GM13977 (cell line): ENCODE data around the gene FOXO1.

Experiments used
- DNase-seq: peaks from one replicate; pipeline ENCODE4 v3.0.0; 2012; ENCODE audit warnings: low spot score
- in situ Hi-C: fragments of 300-500 bp; cut with MboI; formaldehyde crosslinking; loops from one replicate; pipeline ENCODE4 v1.12.0; 2022; ENCODE audit warnings: low sequenced_read_pairs, low pct_unique_long_range_greater_than_20kb, mixed read lengths, inconsistent platforms; ENCODE audit not compliant: unreplicated experiment
- TF ChIP-seq, protein P1 (sequence below): IDR thresholded peaks from 2 replicates; pipeline ENCODE4 v1.5.1; 2012; ENCODE audit warnings: mild to moderate bottlenecking, control low read depth; ENCODE audit not compliant: insufficient read depth; ENCODE audit errors: extremely low read depth, missing control alignments

Gene FOXO1

DNA sequence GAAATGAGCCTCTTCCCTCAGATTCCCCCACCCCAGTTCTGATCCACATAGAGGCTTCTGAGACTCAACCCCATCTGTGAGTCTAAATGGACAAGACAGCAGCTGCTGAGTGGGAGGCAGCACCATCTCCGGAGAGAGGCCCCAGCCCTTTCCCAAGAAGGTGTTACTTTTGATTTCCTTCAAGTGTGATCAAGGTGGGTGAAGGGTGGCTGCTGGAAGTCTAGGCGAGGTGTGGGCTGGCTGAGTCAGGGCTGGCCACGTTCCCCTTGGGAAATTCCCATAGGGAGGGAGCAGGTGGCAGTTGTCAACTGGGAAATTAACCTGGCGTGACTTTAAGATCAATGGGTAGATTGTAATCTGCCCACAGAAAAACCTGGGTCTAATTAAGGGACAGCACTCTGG lies 148.0 kb downstream of the FOXO1 start:
- in situ Hi-C loops = no loop called here
- TF ChIP-seq, protein P1, sequence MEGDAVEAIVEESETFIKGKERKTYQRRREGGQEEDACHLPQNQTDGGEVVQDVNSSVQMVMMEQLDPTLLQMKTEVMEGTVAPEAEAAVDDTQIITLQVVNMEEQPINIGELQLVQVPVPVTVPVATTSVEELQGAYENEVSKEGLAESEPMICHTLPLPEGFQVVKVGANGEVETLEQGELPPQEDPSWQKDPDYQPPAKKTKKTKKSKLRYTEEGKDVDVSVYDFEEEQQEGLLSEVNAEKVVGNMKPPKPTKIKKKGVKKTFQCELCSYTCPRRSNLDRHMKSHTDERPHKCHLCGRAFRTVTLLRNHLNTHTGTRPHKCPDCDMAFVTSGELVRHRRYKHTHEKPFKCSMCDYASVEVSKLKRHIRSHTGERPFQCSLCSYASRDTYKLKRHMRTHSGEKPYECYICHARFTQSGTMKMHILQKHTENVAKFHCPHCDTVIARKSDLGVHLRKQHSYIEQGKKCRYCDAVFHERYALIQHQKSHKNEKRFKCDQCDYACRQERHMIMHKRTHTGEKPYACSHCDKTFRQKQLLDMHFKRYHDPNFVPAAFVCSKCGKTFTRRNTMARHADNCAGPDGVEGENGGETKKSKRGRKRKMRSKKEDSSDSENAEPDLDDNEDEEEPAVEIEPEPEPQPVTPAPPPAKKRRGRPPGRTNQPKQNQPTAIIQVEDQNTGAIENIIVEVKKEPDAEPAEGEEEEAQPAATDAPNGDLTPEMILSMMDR = no peak
- DNase-seq = no peak

DNA sequence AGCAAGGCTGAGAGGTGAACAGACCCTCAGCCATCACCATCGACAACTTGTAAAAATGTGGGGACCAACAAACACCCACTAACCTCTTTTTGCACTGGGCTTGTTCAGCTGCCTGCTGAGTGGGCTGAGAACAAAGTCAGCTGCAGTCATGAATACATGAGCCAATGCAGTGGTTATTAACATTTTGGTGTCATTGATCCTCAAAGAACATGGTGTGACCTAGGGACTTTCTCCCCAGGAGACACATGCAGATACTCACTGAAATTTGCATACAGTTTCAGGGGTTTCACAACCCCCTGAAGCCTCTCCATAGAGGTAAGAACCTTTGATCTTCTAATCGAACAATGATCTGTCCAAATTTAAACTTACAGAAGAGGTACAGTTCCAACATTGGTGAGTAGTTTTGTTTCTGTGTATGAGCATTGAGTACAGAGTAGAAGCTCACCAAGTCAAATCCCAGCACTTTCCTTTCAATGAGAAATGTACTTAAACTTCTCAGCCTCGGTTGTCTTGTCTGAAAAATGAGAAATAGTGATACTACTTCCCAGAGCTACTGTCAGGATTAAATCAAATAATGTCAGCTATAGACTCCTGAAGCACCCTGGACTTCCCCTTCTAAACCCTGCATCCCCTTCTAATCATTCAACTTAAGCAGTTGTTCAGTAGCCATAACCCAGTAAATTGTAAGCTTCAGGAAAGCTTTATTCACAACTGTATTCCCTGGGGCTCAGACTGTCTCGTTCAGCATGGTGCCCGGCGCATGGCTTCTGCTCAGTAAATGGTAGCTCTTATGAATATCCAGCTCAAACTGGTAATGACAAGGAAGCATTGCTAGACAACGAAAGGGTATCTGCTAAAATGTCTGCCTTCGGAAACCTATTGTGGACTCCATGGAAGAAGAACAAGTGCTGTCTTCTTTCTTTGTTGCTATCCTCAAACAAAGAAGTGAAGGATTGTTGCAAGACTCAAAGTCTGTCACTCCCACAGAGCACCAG lies 148.7 kb downstream of the FOXO1 start:
- in situ Hi-C loops = no loop called here

DNA sequence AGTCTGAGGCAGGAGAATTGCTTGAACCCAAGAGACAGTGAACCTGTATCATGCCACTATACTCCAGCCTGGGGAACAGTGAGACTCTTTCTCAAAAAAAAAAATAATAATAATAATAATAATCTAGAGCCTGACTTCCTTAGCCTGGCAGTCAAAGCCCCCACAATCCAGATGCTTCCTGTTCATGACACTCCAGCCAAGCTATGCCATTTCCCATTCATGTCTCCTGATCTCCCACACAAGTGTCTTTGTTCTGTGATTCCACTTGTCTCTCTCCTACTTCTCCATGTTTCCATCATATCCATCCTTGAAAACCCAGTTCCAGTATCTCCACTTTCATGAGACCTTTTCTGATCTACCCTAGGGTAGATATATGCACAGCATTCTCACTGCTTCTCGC lies 150.7 kb downstream of the FOXO1 start:
- DNase-seq = no peak
- in situ Hi-C loops = no loop called here
- TF ChIP-seq, protein P1 = no peak

More for the DNA sequence above, 148.7 kb downstream of the FOXO1 start:
- TF ChIP-seq, protein P1 = no peak
- peak; percentile 48 for DNase-seq

DNA sequence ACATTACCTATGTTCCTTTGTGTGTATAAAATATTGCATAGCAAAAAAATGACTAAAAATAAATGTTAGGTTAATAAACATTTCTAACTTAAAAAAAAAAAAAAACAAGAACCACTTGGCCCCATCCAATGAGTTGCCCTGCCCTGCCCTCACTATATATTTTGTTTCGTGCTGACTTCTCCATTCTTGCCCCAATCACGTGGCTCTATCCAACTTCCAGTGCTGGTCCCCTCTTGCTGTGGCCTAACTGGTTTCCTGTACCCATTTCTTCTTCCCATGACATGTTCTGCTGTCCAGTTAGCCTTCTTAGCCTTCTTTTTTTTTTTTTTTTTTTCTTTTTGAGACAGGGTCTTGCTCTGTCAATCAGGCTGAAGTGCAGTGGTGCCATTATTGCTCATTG lies 151.6 kb downstream of the FOXO1 start:
- in situ Hi-C loops = no loop called here
- TF ChIP-seq, protein P1 = no peak
- no peak for DNase-seq

DNA sequence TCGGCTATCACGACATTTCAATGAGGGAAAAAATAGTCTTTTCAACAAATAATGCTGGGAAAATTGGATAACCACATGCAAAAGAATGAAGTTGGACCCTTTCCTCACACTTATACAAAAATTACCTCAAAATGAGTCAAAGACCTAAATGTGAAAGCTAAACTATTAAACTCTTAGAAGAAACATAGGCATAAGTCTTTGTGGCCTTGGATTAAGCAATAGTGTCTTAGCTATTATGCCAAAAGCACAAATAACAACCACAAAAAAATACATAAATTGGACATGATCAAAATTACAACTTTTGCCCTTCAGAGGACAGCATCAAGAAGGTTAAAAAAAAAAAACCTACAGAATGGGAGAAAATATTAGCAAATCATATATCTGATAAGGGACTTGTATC lies 156.6 kb downstream of the FOXO1 start:
- DNase-seq = no peak
- in situ Hi-C loops = no loop called here
- TF ChIP-seq, protein P1 = no peak

DNA sequence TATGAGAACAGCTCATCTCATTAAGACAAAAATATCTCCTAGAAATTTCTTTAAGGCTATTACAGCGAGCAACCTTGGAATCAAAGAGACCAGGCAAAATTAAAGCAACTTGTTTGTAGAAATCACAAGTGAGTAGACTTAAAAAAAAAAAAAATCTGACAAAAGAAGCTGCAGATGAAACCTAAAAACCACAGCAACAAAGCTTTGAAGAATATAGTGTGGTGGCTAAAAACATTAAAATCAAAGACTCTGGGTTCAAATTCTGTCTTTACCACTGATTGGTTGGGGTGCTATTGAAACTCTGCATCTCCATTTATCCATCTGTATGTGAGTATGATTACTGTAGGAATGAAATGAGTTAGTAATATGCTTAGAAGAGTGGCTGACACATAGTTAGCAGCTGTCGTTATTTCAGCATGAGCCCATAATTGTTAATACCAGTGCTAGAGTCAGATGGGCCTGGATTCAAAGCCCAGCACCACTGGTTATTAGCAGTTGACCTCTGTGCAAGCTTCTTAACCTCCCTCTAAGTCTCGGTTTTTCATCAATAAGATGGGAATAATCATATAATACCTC lies 157.6 kb downstream of the FOXO1 start:
- DNase-seq = no peak
- TF ChIP-seq, protein P1 = no peak
- in situ Hi-C loops = no loop called here
